Esophagus squamous epithelium (tissue), 5 donors: Measurements from ENCODE around the gene ATP6V0E2. TPM values are rescaled to one million over a fixed set of nuclear protein-coding genes. Genes with fewer than 3 reads are reported as not detected.

ENCODE experiments used
- DNase-seq: peaks from one replicate; lab custom pipeline; 2025; lab: John Stamatoyannopoulos, UW
- H3K27ac ChIP-seq, 4 donors: fragments of 200-600 bp; sonication (generic); one replicate each; pipeline ENCODE4 v1.5.1; 2016 to 2019; ENCODE audit warnings: mild to moderate bottlenecking in 1 of 4
- H3K27me3 ChIP-seq, 4 donors: fragments of 200-600 bp; sonication (generic); 1 replicate in 3 of 4; 2 replicates in 1 of 4; pipeline versions ENCODE4 v1.5.1 to v1.6.0; 2017 to 2021; ENCODE audit warnings: antibody characterized with exemption in 1 of 4
- H3K36me3 ChIP-seq, 3 donors: fragments of 200-600 bp; sonication (generic); one replicate each; pipeline ENCODE4 v1.5.1; 2016 to 2019
- H3K4me1 ChIP-seq, 3 donors: fragments of 200-600 bp; sonication (generic); one replicate each; pipeline ENCODE4 v1.5.1; 2017 to 2019
- H3K4me3 ChIP-seq, 4 donors: fragments of 200-600 bp; sonication (generic); 1 replicate in 3 of 4; 2 replicates in 1 of 4; pipeline ENCODE4 v1.5.1; 2016 to 2019; ENCODE audit warnings: mild to moderate bottlenecking in 2 of 4, moderate library complexity in 1 of 4
- H3K9me3 ChIP-seq, 3 donors: fragments of 200-600 bp; sonication (generic); one replicate each; pipeline ENCODE4 v1.5.1; 2016 to 2019
- CTCF ChIP-seq, 6 experiments: fragments of 450-650 bp in 4 of 6; fragments of 200-600 bp in 2 of 6; sonication (generic) in 2 of 6; IDR thresholded peaks; one replicate each; pipeline ENCODE4 v1.5.1; 2016 to 2019; ENCODE audit warnings: antibody characterized with exemption in 6 of 6, mild to moderate bottlenecking in 4 of 6, moderate library complexity in 4 of 6
- POLR2A ChIP-seq, 4 donors: fragments of 450-650 bp; IDR thresholded peaks; one replicate each; pipeline ENCODE4 v1.6.1; 2017; ENCODE audit warnings: antibody characterized with exemption in 4 of 4, mild to moderate bottlenecking in 4 of 4, moderate library complexity in 3 of 4
- WGBS, 2 donors: methylation state at CpG; one replicate each; pipeline ENCODE4 v1.1.5; 2018; 5-methylcytosine and 5-hydroxymethylcytosine counted together
- intact Hi-C: fragments of 100-400 bp; cut with DNase I; formaldehyde crosslinking; loops from one replicate; pipeline ENCODE4 v1.15.0; 2022
- total RNA-seq, 4 donors: library from RNA; depleted of rRNA; stranded (reverse); fragments of >200 nt; gene quantifications; one replicate each; pipeline ENCODE4 v1.1.0, GENCODE V29; 2016
- donor health status: DM: yes; HTN: yes; CAD: no.

The ATP6V0E2 gene
- total RNA-seq, 4 donors from 2014 or later = 5.1 to 22.9 (median 8.2) TPM

- peaks cover 0 to 38% (median 0%) of the 10 kb centered on the region in 3 donors for H3K36me3 ChIP-seq
- no peaks in the 10 kb centered on the region for H3K9me3 ChIP-seq
- DNase-seq = no peak
- TF ChIP-seq CTCF (IDR thresholded peaks at IDR 0.05) (no peak), POLR2A (IDR thresholded peaks at IDR 0.05) (no peak)
- peaks cover 0 to 20% (median 5%) of the 10 kb centered on the region in 3 donors for H3K4me1 ChIP-seq
- intact Hi-C loops = no loop called here
- WGBS, 2 donors = 85 to 86% methylated on average over 8 of the region's 8 CpGs
- no peak overlapping the region for H3K4me3 ChIP-seq
- H3K27ac ChIP-seq = no peak overlapping the region
- H3K27me3 ChIP-seq = no peaks in the 10 kb centered on the region
These were observed 17.2 kb upstream of the ATP6V0E2 start for GRCh38 chr7:149856583-149856982.

GRCh38 chr7:149859369-149859768 lies 14.4 kb upstream of the ATP6V0E2 start:
- DNase-seq = no peak
- Histone ChIP-seq H3K4me1 (peaks cover 0 to 16% (median 5%) of the 10 kb centered on the region in 3 donors), H3K27ac (no peak overlapping the region), H3K9me3 (no peaks in the 10 kb centered on the region), H3K4me3 (no peak overlapping the region), H3K36me3 (peaks cover 0 to 54% (median 13%) of the 10 kb centered on the region in 3 donors), H3K27me3 (no peaks in the 10 kb centered on the region)
- intact Hi-C loops = no loop called here
- TF ChIP-seq POLR2A (IDR thresholded peaks at IDR 0.05) (no peak), CTCF (IDR thresholded peaks at IDR 0.05) (no peak)
- 33 to 80% methylated on average over 1 of the region's 6 CpGs for WGBS, 2 donors

DNA sequence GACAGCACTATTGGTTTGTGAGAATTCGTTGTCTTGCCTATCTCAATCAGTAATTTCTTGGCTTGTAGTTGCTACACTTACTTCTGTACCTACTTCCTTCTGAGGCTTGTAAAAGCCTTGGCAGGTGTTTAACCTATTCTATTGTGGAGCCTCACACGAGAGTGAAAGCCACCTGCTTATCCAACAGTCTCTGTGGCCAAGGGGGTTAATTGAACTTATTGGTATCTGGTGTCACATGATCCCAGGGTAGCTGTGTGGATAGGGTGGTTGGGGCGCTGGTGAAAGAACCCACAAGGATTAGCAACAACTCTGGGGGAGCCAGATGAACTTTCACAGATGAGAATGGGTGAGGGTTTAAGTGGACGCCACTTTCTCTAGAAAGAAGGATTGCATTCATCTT lies 13.9 kb upstream of the ATP6V0E2 start:
- TF ChIP-seq POLR2A (IDR thresholded peaks at IDR 0.05) = no peak
- no peak for TF ChIP-seq CTCF (IDR thresholded peaks at IDR 0.05)
- Histone ChIP-seq H3K4me3 (no peak overlapping the region), H3K36me3 (peaks cover 0 to 60% (median 13%) of the 10 kb centered on the region in 3 donors), H3K9me3 (no peaks in the 10 kb centered on the region), H3K4me1 (peaks cover 0 to 11% (median 0%) of the 10 kb centered on the region in 3 donors), H3K27me3 (no peaks in the 10 kb centered on the region), H3K27ac (no peak overlapping the region)
- DNase-seq = no peak
- intact Hi-C loops = no loop called here
- 81 to 87% methylated on average over 4 of the region's 4 CpGs for WGBS, 2 donors

DNA sequence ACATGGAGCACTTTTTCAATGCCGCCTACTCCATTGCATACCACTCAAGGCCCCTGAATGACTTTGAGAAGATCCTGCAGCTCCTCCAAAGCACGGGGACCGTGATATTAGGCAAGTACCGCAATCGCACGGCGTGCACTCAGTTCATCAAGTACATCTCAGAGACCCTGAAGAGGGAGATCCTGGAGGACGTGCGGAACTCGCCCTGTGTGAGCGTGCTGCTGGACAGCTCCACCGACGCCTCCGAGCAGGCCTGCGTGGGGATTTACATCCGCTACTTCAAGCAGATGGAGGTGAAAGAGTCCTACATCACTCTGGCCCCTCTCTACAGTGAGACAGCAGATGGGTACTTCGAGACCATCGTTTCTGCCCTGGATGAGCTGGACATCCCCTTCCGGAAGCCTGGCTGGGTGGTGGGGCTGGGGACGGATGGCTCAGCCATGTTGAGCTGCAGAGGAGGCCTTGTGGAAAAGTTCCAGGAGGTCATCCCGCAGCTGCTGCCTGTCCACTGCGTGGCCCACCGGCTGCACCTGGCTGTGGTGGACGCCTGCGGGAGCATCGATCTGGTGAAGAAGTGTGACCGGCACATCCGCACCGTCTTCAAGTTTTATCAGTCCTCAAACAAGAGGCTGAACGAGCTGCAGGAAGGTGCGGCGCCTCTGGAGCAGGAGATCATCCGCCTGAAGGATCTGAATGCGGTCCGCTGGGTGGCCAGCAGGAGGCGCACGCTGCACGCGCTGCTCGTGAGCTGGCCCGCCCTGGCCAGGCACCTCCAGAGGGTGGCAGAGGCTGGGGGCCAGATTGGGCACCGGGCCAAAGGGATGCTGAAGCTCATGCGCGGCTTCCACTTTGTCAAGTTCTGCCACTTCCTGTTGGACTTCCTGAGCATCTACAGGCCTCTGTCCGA lies 12.7 kb upstream of the ATP6V0E2 start:
- no peak overlapping the region for H3K27ac ChIP-seq
- H3K36me3 ChIP-seq = peaks cover 0 to 71% (median 13%) of the 10 kb centered on the region in 3 donors
- 75 to 89% methylated on average over 4 to 13 of the region's 45 CpGs for WGBS, 2 donors
- no peaks in the 10 kb centered on the region for H3K27me3 ChIP-seq
- intact Hi-C loops = no loop called here
- no peak overlapping the region for H3K4me3 ChIP-seq
- TF ChIP-seq POLR2A (IDR thresholded peaks at IDR 0.05) (no peak), CTCF (IDR thresholded peaks at IDR 0.05) (peak in 1 of 6 experiments; percentile 29)
- no peaks in the 10 kb centered on the region for H3K9me3 ChIP-seq
- DNase-seq = no peak
- H3K4me1 ChIP-seq = peaks cover 0 to 6% (median 0%) of the 10 kb centered on the region in 3 donors

DNA sequence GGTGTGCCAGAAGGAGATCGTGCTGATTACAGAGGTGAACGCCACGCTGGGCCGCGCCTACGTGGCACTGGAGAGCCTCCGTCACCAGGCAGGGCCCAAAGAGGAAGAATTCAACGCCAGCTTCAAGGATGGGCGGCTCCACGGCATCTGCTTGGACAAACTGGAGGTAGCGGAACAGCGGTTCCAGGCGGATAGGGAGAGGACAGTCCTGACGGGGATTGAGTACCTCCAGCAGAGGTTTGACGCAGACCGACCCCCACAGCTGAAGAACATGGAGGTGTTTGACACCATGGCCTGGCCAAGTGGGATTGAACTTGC lies 12.1 kb upstream of the ATP6V0E2 start:
- Histone ChIP-seq H3K4me1 (peaks cover 0 to 7% (median 0%) of the 10 kb centered on the region in 3 donors), H3K36me3 (peaks cover 0 to 76% (median 13%) of the 10 kb centered on the region in 3 donors), H3K9me3 (no peaks in the 10 kb centered on the region), H3K27ac (no peak overlapping the region), H3K27me3 (no peaks in the 10 kb centered on the region), H3K4me3 (no peak overlapping the region)
- intact Hi-C loops = no loop called here
- WGBS, 2 donors = 93 to 94% methylated on average over 9 to 11 of the region's 16 CpGs
- TF ChIP-seq CTCF (IDR thresholded peaks at IDR 0.05) (no peak), POLR2A (IDR thresholded peaks at IDR 0.05) (no peak)
- DNase-seq = no peak
